Tibial nerve (tissue), 4 donors: ENCODE results near the gene GARIN5B. TPM values are rescaled to one million over a fixed set of nuclear protein-coding genes. Genes with fewer than 3 reads are reported as not detected.

Experiments used
- DNase-seq, 2 donors: peaks; one replicate each; pipeline ENCODE4 v3.0.0-alpha.2; 2019; ENCODE audit warnings: low spot score in 2 of 2
- H3K27ac ChIP-seq, 4 donors: fragments of 200-600 bp; sonication (generic) in 3 of 4; one replicate each; pipeline ENCODE4 v1.5.1; 2017 to 2019; ENCODE audit warnings: mild to moderate bottlenecking in 1 of 4
- H3K27me3 ChIP-seq, 2 donors: fragments of 200-600 bp; sonication (generic) in 1 of 2; one replicate each; pipeline versions ENCODE4 v1.5.1 to v1.6.0; 2017 to 2019
- H3K36me3 ChIP-seq, 3 donors: fragments of 200-600 bp; sonication (generic); one replicate each; pipeline ENCODE4 v1.5.1; 2018 to 2019
- H3K4me1 ChIP-seq, 4 donors: fragments of 200-600 bp; sonication (generic) in 3 of 4; one replicate each; pipeline ENCODE4 v1.5.1; 2017 to 2019
- H3K4me3 ChIP-seq, 4 donors: fragments of 200-600 bp; sonication (generic) in 3 of 4; one replicate each; pipeline ENCODE4 v1.5.1; 2017 to 2019; ENCODE audit warnings: mild to moderate bottlenecking in 1 of 4, moderate library complexity in 1 of 4
- H3K9me3 ChIP-seq, 4 donors: fragments of 200-600 bp; sonication (generic) in 3 of 4; one replicate each; pipeline ENCODE4 v1.5.1; 2017 to 2019
- EP300 ChIP-seq, 2 donors: sonication (generic); formaldehyde crosslinking; IDR thresholded peaks; one replicate each; pipeline ENCODE4 v1.6.1; 2017; ENCODE audit warnings: antibody characterized with exemption in 2 of 2, mild to moderate bottlenecking in 1 of 2
- POLR2A ChIP-seq, 2 donors: fragments of 450-650 bp; IDR thresholded peaks; one replicate each; pipeline ENCODE4 v1.6.1; 2017; ENCODE audit warnings: antibody characterized with exemption in 2 of 2, mild to moderate bottlenecking in 2 of 2, moderate library complexity in 2 of 2
- WGBS, 2 donors: methylation state at CpG; one replicate each; pipeline ENCODE4 v1.1.5; 2018; 5-methylcytosine and 5-hydroxymethylcytosine counted together
- total RNA-seq, 4 donors: library from RNA; depleted of rRNA; stranded (reverse); fragments of >200 nt; gene quantifications; one replicate each; pipeline ENCODE4 v1.1.0, GENCODE V29; 2016
- TF ChIP-seq, protein P1 (sequence below), 5 experiments: fragments of 200-600 bp in 3 of 5; fragments of 450-650 bp in 2 of 5; sonication (generic) in 3 of 5; IDR thresholded peaks; one replicate each; pipeline ENCODE4 v1.5.1; 2016 to 2019; ENCODE audit warnings: antibody characterized with exemption in 5 of 5, mild to moderate bottlenecking in 3 of 5, moderate library complexity in 2 of 5

GARIN5B gene
- total RNA-seq, 4 donors from 2014 or later, result not detected

DNA sequence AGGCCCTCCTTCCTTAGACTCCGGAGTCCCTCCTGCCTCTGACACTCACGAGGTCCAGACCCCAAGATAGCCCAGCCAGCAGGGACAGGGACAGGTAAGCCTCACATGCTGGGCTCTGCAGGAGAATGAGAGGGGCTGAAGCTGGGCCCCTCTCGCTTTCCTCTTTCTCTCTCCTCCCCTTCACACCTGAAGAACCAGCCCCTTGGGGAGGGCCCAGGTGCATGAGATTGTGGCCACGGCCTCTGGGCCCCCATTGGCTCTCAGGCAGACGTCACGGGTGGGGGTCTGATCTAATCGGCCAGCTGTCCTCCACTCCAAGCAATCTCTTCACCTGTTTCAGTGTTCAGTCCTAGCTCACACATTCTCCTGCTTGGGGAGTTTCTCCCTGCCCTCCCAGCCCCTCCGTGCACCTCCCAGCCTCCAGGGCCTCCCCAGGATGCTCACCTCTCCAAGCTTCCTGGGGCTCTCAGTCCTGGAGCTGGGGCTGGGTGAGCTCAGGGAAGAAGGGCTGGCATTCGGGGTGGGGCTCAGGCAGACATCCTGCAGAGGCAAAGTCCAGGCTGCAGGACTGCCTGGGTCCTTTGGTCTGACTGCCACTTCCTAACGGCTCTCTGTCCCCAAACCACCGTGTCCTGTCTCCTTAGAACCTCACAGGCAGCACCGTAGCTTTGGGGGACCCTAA is 40.7 kb downstream of the GARIN5B start:
- Histone ChIP-seq H3K36me3 (no peaks in the 10 kb centered on the region), H3K4me3 (no peak overlapping the region), H3K4me1 (no peaks in the 10 kb centered on the region), H3K27ac (peak overlapping the region in 1 of 4 donors; percentile 50), H3K27me3 (peaks cover 0 to 11% of the 10 kb centered on the region in 2 donors), H3K9me3 (no peaks in the 10 kb centered on the region)
- DNase-seq, result no peak
- TF ChIP-seq POLR2A (IDR thresholded peaks at IDR 0.05) (no peak), EP300 (IDR thresholded peaks at IDR 0.05) (no peak)
- TF ChIP-seq, protein P1, sequence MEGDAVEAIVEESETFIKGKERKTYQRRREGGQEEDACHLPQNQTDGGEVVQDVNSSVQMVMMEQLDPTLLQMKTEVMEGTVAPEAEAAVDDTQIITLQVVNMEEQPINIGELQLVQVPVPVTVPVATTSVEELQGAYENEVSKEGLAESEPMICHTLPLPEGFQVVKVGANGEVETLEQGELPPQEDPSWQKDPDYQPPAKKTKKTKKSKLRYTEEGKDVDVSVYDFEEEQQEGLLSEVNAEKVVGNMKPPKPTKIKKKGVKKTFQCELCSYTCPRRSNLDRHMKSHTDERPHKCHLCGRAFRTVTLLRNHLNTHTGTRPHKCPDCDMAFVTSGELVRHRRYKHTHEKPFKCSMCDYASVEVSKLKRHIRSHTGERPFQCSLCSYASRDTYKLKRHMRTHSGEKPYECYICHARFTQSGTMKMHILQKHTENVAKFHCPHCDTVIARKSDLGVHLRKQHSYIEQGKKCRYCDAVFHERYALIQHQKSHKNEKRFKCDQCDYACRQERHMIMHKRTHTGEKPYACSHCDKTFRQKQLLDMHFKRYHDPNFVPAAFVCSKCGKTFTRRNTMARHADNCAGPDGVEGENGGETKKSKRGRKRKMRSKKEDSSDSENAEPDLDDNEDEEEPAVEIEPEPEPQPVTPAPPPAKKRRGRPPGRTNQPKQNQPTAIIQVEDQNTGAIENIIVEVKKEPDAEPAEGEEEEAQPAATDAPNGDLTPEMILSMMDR (IDR thresholded peaks at IDR 0.05), result no peak
- 61 to 65% methylated on average over 11 to 12 of the region's 12 CpGs for WGBS, 2 donors

DNA sequence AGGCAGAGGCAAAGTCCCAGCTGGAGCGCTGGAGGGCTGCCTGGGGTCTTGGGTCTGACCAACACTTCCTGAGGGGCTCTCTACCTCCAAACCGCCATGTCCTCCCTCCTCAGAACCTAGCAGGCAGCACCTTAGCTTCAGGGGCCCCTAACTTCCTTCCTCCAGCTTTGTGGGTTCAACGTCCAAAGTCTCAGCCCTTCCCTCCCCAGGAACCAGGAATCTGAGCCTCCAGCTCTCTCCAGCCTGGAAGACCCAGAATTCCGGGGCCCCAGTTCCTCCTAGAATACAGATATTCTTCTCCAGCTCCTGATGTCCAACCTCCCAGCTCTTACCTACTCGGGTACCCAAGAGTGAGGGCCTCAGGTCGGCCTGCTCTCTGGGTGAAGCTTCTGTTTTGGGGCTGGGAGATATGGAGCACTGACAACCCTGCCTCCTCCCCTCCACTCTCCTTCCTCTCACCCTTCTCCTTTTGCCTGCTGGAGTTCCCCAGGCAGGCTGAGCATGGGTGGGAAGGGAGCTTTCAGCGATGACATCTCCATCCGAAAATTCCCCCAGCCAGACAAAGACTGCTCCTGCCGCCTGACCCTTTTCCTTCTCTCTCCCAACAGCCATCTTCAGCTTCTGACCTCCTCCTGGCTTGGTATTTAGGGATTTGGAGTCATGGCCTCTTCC is 41.5 kb downstream of the GARIN5B start:
- H3K9me3 ChIP-seq, result no peaks in the 10 kb centered on the region
- H3K36me3 ChIP-seq, result no peaks in the 10 kb centered on the region
- TF ChIP-seq EP300 (IDR thresholded peaks at IDR 0.05) (no peak), POLR2A (IDR thresholded peaks at IDR 0.05) (no peak)
- TF ChIP-seq, protein P1 (IDR thresholded peaks at IDR 0.05), result no peak
- DNase-seq, result no peak
- H3K4me3 ChIP-seq, result no peak overlapping the region
- H3K27me3 ChIP-seq, result peaks cover 0 to 11% of the 10 kb centered on the region in 2 donors
- 69 to 81% methylated on average over 9 of the region's 9 CpGs for WGBS, 2 donors
- H3K27ac ChIP-seq, result peak overlapping the region in 1 of 4 donors; percentile 50
- H3K4me1 ChIP-seq, result no peaks in the 10 kb centered on the region

DNA sequence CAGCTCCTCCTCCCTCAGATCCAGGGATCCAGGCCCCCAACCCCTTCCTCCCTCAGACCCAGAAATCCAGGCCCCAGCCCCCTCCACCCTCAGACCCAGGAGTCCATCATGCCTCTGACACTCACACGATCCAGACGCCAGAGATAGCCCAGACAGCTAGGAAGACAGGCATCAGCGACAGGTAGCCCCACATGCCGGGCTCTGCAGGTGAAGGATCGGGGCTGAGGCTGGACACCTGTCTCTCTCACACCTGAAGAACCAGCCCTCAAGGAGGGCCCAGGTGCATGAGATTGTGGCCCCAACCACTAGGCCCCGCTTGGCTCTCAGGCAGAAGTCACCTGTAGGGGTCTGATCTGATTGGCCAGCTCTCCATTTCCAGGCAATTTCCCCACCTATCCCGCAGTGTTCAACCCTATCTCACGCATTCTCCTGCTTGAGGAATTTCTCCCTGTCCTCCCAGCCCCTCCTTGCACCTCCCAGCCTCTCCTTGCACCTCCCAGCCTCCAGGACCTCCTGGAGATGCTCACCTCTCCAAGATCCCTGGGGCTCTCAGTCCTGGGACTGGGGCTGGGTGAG is 42.1 kb downstream of the GARIN5B start:
- no peak for DNase-seq
- H3K4me1 ChIP-seq, result no peaks in the 10 kb centered on the region
- no peak overlapping the region for H3K27ac ChIP-seq
- no peak overlapping the region for H3K4me3 ChIP-seq
- TF ChIP-seq EP300 (IDR thresholded peaks at IDR 0.05), result no peak
- TF ChIP-seq, protein P1 (IDR thresholded peaks at IDR 0.05), result no peak
- TF ChIP-seq POLR2A (IDR thresholded peaks at IDR 0.05), result no peak
- no peaks in the 10 kb centered on the region for H3K9me3 ChIP-seq
- 92 to 96% methylated on average over 8 of the region's 8 CpGs for WGBS, 2 donors
- no peaks in the 10 kb centered on the region for H3K36me3 ChIP-seq
- H3K27me3 ChIP-seq, result peaks cover 0 to 11% of the 10 kb centered on the region in 2 donors

DNA sequence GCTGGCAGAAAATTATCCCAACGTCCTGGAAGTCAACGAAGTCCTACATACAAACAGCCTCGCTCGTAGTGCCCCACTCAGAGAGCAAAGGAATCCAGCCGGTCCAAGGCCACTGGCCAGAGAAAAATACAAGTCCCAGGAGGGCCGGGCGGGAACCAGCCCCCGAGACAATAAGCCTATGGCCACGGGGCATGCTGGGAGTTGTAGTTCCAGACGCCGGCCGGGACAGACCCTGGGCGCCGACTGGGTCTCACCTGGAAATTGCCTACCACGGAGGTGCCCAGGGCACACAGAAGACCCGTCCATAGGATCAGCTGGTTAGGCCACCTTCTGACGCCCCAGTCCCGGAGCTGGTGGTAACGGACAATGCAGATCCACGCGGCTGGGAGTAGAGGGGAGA is 43.3 kb downstream of the GARIN5B start:
- Histone ChIP-seq H3K36me3 (no peaks in the 10 kb centered on the region), H3K4me3 (no peak overlapping the region), H3K9me3 (no peaks in the 10 kb centered on the region), H3K4me1 (no peaks in the 10 kb centered on the region), H3K27ac (no peak overlapping the region), H3K27me3 (peaks cover 0 to 11% of the 10 kb centered on the region in 2 donors)
- DNase-seq, result no peak
- WGBS, 2 donors, result 6 to 21% methylated on average over 20 to 21 of the region's 21 CpGs
- TF ChIP-seq EP300 (IDR thresholded peaks at IDR 0.05), result no peak
- TF ChIP-seq POLR2A (IDR thresholded peaks at IDR 0.05), result no peak
- TF ChIP-seq, protein P1 (IDR thresholded peaks at IDR 0.05), result no peak

DNA sequence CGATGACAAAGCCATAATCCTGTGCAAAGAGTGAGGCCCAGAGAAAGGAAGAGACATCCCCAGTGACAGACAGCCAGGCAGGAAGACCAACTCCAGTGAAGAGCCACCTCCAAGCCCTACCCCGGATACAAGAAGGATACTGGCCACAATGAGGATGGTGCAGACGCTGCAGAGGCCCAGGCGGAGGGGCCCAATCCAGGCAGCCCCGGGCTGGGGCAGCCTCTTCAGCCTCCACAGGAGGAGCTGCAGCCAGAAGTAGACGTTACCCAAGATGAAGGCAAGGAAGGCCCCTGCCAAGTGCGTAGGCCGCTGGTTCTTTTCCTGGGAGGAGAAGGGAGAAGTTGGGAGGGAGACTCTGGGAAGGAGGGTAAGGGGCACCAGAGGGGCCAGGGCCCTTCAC is 46.4 kb downstream of the GARIN5B start:
- no peak for DNase-seq
- Histone ChIP-seq H3K27ac (no peak overlapping the region), H3K4me3 (no peak overlapping the region), H3K36me3 (peaks cover 0 to 10% (median 0%) of the 10 kb centered on the region in 3 donors), H3K27me3 (peaks cover 0 to 11% of the 10 kb centered on the region in 2 donors), H3K4me1 (no peaks in the 10 kb centered on the region), H3K9me3 (no peaks in the 10 kb centered on the region)
- 74 to 81% methylated on average over 7 to 8 of the region's 8 CpGs for WGBS, 2 donors
- TF ChIP-seq POLR2A (IDR thresholded peaks at IDR 0.05) (no peak), EP300 (IDR thresholded peaks at IDR 0.05) (no peak)
- TF ChIP-seq, protein P1 (IDR thresholded peaks at IDR 0.05), result no peak
